ENCODE results near the gene YDJC.
"Not testable (repeated sequence)": the region's sequence is repeated elsewhere in the genome, so short reads cannot be mapped to it uniquely, and the experiment has no call there.

Gene YDJC

DNA sequence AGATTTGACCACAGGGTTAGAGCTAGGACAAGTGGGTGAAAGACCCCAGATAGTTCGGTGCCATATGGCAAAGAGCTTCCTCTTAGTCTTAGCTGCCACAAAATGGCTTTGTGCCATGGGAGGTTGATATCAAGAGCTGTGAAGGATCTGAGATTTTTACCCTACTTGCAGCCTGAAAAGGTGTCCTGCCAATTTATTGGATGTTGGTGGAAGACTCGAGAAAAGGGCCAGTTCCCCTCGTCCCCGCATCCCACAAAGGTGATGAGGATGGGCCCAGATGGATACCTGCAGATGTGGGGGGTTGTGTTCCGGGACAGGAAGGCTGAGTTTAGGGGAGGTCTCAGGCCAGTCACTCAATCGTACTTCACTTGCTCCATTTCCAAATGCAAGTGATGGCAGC lies 27.2 kb downstream of the YDJC start:
- no peak for DNase-seq

DNA sequence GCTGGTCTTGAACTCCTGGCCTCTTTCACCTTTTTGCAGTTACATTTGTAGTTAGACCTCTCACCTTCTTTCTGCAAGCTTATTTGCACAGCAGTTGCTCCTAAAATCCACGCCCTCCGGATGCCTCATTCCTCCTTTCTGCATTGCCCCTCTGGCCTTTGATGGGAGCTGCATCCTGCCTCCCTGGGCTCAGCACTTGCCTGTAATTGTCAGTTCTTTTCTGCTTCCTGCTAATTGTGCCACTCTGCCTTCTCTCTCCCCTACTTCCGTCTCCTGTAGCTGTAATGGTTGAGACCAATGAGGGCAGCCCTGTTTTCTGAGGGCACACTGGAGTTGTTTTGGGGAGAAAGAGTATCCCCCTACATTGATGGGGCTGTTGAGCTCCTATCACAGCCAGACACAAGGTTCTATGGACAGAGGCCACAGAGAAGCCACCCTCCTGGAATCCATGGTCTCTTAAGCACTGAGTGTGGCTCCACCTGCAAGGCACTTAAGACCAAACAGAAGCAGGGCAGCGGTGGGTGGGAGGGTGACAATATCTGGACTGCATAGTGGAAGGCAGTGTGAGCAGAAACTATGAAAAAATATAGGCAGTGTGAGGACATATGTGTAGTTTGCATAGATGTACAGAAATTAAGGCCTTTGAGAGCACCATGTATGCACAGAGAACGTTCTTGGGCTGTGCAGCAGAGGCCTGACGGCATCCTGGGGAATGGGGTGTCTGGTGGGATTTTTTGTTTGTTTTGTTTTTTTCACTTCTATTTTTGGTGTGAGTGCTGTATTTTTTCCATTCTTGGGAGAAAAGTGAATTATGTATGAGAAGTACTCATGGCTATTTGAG lies 30.5 kb downstream of the YDJC start:
- no peak for DNase-seq

DNA sequence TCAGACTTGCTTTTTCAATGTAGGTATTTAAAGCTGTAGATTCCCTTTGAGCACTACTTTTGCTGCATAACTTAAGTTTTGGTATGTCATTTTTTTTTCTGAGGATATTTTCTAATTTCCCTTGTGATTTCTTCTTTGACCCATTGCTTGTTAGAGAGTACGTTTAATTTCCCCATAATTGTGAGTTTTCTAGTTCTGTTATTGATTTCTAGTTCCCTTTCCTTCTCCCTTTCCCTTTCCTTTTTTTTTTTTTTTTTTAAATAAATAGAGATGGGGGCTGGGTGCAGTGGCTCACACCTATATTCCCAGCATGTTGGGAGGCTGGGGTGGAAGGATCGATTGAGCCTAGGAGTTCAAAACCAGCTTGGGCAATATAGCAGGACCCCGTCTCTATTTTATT lies 31.5 kb downstream of the YDJC start:
- DNase-seq: no peak

GRCh38 chr22:21596356-21597135 lies 33.3 kb downstream of the YDJC start:
- DNase-seq: not testable (repeated sequence)

- no peak for DNase-seq
Measured at GRCh38 chr22:21594865-21595452, 34.9 kb downstream of the YDJC start.

DNA sequence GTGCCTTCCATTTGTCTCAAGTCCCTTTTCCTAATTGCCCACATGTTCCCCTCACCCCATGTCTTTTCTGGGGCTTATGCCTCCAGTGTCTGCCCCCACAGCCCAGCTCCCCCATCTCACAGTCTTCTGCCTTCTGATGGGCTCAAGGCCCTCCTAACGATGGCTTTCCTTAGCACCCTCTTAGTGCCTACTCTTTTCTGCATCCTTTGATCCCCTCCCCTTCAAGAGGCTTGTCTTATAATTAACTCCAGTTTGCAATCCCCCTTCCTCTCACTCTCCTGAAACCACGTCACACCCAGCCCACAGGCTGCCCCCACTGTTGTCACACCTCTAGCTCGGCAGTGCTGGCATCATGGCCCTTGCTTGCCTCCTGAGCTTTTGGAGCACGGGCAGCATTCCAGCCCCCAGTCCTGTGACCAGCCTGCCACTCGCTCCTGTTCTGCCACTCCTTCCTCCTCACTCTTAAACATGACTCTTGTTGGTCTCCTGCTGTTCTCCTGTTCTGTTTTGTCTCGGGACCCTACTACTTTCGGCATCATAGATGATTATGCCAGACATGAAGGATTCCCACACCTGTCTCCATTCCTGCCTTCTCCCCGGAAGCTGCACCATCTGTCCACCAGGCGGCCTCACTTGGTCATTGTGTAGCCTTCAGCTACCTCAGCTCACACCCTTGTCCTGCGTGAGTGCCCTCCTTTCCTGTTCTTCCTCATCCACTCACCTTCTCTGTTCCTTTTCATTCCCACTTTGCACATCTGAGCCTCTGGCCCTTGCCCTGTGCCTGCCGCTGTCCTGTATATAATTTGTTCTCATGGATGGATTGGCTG lies 36.2 kb downstream of the YDJC start:
- no peak for DNase-seq

DNA sequence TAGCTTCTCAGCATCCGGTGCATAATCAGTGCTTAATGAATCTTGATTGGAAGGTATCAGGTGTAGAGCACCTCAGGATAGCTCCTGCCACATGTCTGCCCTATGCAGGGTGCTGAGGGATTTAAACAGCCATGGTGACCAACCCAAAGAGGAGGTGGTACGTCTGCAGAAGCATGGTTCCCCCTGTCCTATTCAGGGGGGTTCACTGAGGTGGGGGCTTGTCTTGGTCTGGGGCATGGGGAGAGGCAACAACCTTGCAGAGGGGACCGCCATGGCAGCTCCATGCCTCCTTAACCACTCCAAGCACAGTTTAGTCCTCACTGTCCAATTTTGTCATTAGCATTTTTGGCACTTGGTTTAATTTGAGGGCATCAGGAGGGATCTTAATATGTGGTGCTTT lies 37.4 kb downstream of the YDJC start:
- DNase-seq: no peak

GRCh38 chr22:21591695-21592094 lies 38.1 kb downstream of the YDJC start:
- DNase-seq: no peak

- no peak for DNase-seq
Measured at GRCh38 chr22:21590809-21591641, 38.8 kb downstream of the YDJC start.

- no peak for DNase-seq
Measured at GRCh38 chr22:21589396-21589795, 40.4 kb downstream of the YDJC start.

GRCh38 chr22:21587803-21588611 lies 41.8 kb downstream of the YDJC start:
- DNase-seq: peak; percentile 31

GRCh38 chr22:21585389-21585788 lies 44.4 kb downstream of the YDJC start:
- no peak for DNase-seq

- DNase-seq: no peak
Measured at GRCh38 chr22:21582801-21583740, 46.8 kb downstream of the YDJC start.

- not testable (repeated sequence) for DNase-seq
Measured at GRCh38 chr22:21581009-21581713, 48.7 kb downstream of the YDJC start.

GRCh38 chr22:21580623-21581007 lies 49.2 kb downstream of the YDJC start:
- DNase-seq: not testable (repeated sequence)

DNA sequence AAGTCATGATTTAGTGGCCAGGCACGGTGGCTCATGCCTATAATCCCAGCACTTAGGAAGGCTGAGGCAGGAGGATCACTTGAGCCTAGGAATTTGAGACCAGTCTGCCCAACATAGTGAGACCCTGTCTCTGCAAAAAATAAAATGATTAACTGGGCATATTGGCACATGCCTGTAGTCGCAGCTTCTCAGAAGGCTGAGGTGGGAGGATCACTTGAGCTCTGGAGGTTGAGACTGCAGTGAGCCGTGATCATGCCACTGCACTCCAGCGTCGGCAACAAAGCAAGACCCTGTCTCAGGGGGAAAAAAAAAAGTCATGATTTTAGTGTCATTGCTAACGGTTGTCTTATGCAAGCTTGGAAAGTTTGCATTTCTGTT lies 50.4 kb downstream of the YDJC start:
- DNase-seq: no peak

All from fibroblast of upper back skin (primary cell).